M059J (cell line): Measurements from ENCODE around the gene FAM149B1. TPM values are rescaled to one million over a fixed set of nuclear protein-coding genes. Genes with fewer than 3 reads are reported as not detected.
A peak's percentile ranks its signal among the peaks of the same experiment; 100 is the strongest.

Experiments
- DNase-seq: peaks from one replicate; pipeline ENCODE4 v3.0.0-alpha.2; 2012; ENCODE audit warnings: low read depth
- total RNA-seq: library from RNA; depleted of rRNA; stranded (reverse); fragments of >200 nt; shearing (Covaris generic); gene quantifications from 2 replicates; pipeline ENCODE4 v1.2.3, GENCODE V29; 2014

Gene FAM149B1
- total RNA-seq, 1 experiment from 2014 or later: 10.3 TPM

GRCh38 chr10:73174148-73174925 is 6.4 kb downstream of the FAM149B1 start:
- no peak for DNase-seq

DNA sequence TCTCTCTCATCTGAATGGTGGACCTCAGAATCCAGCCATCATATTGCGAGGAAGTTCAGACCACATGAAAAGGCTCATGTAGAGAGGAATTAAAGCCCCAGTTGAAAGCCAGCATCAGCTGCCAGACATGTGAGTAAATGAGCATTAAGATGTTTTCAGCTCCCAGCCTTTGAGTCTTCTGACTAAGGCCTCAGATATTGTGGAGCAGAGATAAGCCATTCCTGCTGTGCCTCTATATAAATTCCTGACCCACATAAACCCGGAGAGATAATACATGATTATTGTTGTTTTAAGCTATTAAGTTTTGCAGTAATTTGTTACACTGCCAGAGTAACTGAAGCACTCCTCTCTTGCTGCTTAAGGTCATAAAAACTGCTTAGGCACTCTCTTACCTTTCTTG is 14.6 kb downstream of the FAM149B1 start:
- DNase-seq: no peak

DNA sequence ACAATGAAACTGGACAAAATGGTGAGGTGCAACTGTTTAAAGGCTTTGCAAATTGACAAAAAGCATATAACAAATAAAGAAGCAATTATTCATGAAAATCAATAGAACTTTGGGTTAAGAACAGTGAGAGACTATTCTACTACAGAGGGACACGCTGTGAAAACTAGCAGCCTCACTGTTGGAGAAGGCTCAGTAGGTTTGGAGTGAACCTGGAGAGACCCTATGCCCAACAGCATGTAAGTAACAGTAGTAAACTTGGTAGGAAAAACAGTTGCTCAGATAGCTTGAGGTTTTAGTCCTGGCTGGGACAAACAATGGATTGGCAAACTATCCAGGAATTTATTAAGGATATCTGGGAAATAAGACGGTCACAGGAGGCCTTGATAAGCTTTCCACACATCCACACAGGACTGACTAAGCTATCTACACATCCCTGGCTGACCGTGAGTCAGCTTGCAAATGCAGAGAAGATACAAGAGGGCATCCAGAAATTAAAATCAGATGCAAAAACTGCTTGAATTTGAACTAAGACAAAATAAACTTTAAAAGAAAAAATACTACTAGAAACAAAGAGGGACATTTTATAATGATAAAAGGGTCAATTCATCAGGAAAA is 15.9 kb downstream of the FAM149B1 start:
- DNase-seq: no peak

- no peak for DNase-seq
These were observed 18.3 kb downstream of the FAM149B1 start for GRCh38 chr10:73186266-73186665.

DNA sequence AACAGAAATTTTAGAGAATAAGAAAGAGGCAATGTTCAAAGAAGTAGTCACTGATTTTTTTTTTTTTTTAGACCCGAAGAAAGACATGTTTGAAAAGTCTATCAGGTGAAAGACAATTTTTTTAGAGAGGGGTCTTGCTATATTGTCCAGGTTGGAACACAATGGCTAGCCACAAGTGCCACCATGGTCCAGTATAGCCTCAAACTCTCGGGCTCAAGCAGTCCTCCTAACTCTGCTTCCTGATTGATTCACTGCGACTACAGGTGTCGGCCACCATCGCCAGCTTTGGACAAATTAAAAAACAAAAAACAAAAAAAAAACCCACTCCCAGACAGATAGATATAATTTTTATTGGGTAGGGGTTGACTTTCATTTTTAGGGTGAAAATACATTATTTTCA is 22.3 kb downstream of the FAM149B1 start:
- DNase-seq: no peak

- no peak for DNase-seq
These were observed 37.2 kb downstream of the FAM149B1 start for GRCh38 chr10:73205081-73205480.

DNA sequence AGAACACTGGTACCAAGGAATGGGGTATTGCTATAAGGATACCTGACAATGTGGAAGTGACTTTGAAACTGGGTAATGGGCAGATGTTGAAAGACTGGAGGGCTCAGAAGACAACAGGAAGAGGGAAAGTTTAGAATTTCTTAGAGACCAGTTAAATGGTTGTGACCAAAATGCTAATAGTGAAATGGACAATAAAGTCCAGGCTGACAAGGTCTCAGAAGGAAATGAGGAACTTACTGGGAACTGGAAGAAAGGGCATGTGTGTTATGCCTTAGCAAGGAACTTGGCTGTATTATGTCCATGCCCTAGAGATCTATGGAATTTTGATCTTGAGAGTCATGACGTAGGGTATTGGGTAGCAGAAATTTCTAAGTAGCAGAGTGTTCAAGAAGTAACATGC is 38.0 kb downstream of the FAM149B1 start:
- no peak for DNase-seq

DNA sequence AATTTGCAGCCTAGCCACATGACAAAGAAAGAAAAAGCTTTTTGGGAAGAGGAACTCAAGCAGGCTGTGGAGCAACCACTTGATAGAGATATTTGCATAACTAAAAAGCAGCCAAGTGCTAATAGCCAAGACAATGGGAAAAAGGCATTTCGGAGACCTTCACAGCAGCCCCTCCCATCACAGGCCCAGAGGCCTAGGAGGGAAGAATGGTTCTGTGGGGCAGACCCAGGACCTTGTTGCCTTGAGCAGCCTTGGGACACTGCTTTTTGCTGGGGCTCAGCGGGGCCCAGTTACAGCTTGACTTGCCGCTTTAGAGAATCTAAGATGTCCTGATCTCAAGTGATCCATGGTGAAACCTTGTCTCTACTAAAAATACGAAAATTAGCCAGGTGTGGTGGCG is 38.5 kb downstream of the FAM149B1 start:
- DNase-seq: no peak

- DNase-seq: no peak
These were observed 40.0 kb downstream of the FAM149B1 start for GRCh38 chr10:73207883-73208282.

- DNase-seq: peak; percentile 35
These were observed 41.8 kb downstream of the FAM149B1 start for GRCh38 chr10:73209705-73210104.

DNA sequence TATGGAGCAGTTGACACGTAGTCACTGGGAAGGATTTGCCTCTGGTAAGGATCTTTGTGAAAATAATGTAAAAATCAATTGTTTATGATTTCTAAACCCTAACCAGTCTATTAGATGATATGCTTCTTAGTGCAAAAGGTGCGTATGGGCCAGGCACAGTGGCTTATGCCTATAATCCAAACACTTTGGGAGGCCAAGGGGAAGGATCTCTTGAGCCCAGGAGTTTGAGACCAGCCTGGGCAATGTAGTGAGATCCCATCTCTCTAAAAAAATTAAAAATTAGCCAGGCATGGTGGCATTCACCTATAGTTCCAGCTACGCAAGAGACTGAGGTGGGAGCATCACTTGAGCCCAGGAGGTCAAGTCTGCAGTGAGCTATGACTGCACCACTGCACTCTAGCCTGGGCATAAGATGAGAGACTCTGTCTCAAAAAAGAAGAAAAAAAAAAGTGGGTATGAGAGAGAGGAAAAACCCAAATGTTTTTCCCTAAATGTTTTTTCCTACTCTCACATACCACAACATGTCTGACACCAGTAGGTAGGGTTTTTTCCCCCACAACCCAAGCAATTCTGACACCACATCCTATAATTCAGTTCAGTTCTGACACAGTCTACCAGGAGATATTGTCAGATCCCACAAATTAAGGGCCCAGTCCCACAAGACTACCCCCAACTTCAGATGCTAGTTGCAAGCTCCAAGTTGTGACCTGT is 42.6 kb downstream of the FAM149B1 start:
- no peak for DNase-seq

- no peak for DNase-seq
These were observed 43.3 kb downstream of the FAM149B1 start for GRCh38 chr10:73211106-73211811.

GRCh38 chr10:73215749-73216148 is 47.8 kb downstream of the FAM149B1 start:
- DNase-seq: no peak

DNA sequence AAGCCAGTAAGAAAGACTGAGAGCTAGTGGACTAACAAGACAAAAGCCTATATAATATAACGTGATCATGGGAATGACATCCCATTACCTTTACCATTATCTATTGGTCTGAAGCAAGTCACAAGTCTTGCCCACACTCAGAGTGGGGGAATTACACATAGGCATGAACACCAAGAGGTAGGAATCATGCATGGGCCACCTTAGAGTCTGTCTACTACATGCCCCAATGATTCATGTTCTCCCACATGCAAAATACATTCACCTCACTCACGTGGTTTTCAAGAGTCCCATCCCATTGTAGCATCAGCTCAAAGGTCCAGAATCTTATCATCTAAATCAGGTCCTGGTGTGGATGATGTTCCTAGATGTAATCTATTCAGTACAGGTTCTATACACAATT is 49.7 kb downstream of the FAM149B1 start:
- no peak for DNase-seq

GRCh38 chr10:73218431-73219191 is 50.7 kb downstream of the FAM149B1 start:
- peak; percentile 23 for DNase-seq

GRCh38 chr10:73219384-73219783 is 51.5 kb downstream of the FAM149B1 start:
- DNase-seq: no peak

GRCh38 chr10:73220989-73221388 is 53.1 kb downstream of the FAM149B1 start:
- no peak for DNase-seq

- peak; percentile 39 for DNase-seq
These were observed 57.6 kb downstream of the FAM149B1 start for GRCh38 chr10:73225518-73225917.

GRCh38 chr10:73226663-73227062 is 58.7 kb downstream of the FAM149B1 start:
- DNase-seq: no peak

DNA sequence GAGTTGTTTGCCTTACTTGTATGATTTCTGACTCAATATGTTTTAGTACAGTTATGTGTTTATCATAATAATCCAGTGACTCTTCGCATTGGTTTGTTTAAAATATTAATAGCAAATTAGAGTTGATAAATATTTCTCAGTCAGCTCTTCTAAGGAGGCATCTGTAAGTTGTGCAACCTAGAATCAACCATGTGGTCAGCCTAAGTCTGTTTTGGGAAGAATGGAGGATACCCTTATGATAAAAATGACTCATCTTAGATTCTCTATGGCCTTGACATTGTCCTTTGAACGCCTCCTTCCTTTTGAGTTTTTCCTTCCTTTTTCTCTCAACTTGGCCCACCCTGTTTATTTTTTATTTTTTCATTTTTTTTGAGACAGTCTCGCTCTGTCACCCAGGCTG is 60.3 kb downstream of the FAM149B1 start:
- DNase-seq: no peak

DNA sequence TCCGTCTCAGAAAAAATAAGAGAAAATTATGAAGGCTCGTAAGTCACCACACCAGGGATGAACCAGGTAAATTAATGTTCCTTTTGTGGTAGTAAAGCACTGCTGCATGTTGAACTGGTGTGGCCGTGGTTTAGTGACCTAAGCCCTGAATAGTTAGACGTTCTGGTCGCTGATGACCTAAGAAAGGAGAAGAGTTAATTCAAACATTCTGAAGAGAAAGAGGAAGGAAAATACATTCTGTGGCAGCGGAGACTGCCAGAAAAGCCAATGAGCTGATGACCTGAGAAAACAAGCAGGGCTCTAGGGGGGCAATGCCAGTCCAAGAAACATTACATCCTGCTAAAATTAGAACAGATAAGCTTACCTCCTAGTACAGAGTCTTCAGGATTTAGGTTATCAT is 61.6 kb downstream of the FAM149B1 start:
- DNase-seq: no peak

DNA sequence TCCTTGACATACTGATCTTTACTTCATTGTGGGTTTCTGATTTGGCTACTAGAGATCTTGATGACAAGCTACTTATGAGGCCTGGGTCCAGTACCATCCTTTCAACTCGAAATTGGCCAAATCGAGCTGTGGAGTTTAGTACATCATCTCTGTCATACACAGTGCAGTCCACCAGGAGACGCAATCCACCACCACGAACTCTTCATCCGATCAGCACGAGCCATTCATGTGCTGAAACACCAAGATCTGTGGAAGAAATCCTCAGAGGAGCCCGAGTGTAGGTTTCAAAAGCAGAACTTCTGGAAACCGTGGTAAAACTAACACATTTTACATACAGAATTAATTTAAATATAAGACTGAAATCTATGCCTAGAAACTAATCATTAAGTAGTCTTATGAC is 65.0 kb downstream of the FAM149B1 start:
- DNase-seq: no peak
